HG02678 (cell line): ENCODE measurements around the gene SYNE1.
"Not testable (repeated sequence)": the region's sequence is repeated elsewhere in the genome, so short reads cannot be mapped to it uniquely, and the experiment has no call there.

Experiments
- ATAC-seq: cut with Tn5 transposase; IDR thresholded peaks from one replicate; pipeline ENCODE4 v1.9.1; 2021; ENCODE audit warnings: mild to moderate bottlenecking, moderate library complexity; ENCODE audit not compliant: unreplicated experiment

Gene SYNE1

GRCh38 chr6:152572338-152573088, 64.6 kb downstream of the SYNE1 start:
- no peak for ATAC-seq

- ATAC-seq: no peak
These were observed 65.2 kb downstream of the SYNE1 start for GRCh38 chr6:152571943-152572337.

- ATAC-seq: no peak
These were observed 66.1 kb downstream of the SYNE1 start for GRCh38 chr6:152571089-152571488.

GRCh38 chr6:152566103-152566875, 70.9 kb downstream of the SYNE1 start:
- no peak for ATAC-seq

- ATAC-seq: no peak
These were observed 74.0 kb downstream of the SYNE1 start for GRCh38 chr6:152563177-152563576.

GRCh38 chr6:152558798-152559197, 78.4 kb downstream of the SYNE1 start:
- not testable (repeated sequence) for ATAC-seq

- no peak for ATAC-seq
These were observed 79.7 kb downstream of the SYNE1 start for GRCh38 chr6:152557502-152557901.

- ATAC-seq: no peak
These were observed 82.3 kb downstream of the SYNE1 start for GRCh38 chr6:152554851-152555250.

GRCh38 chr6:152552616-152553209, 84.4 kb downstream of the SYNE1 start:
- peak; percentile 92 for ATAC-seq

- no peak for ATAC-seq
These were observed 93.6 kb downstream of the SYNE1 start for GRCh38 chr6:152543519-152543918.

- ATAC-seq: no peak
These were observed 96.8 kb downstream of the SYNE1 start for GRCh38 chr6:152540381-152540780.

GRCh38 chr6:152534541-152534940, 102.6 kb downstream of the SYNE1 start:
- no peak for ATAC-seq

GRCh38 chr6:152532556-152533422, 104.4 kb downstream of the SYNE1 start:
- ATAC-seq: no peak

GRCh38 chr6:152531659-152532058, 105.5 kb downstream of the SYNE1 start:
- no peak for ATAC-seq

- ATAC-seq: no peak
These were observed 107.8 kb downstream of the SYNE1 start for GRCh38 chr6:152529369-152529768.

GRCh38 chr6:152514120-152514519, 123.0 kb downstream of the SYNE1 start:
- not testable (repeated sequence) for ATAC-seq

GRCh38 chr6:152509916-152510315, 127.2 kb downstream of the SYNE1 start:
- ATAC-seq: no peak

- ATAC-seq: no peak
These were observed 128.7 kb downstream of the SYNE1 start for GRCh38 chr6:152508477-152508876.

GRCh38 chr6:152503546-152503945, 133.6 kb downstream of the SYNE1 start:
- no peak for ATAC-seq

GRCh38 chr6:152502421-152503188, 134.6 kb downstream of the SYNE1 start:
- ATAC-seq: no peak
